Measurements from ENCODE around the gene PLEKHH1.

Gene PLEKHH1

GRCh38 chr14:67630938-67631337, 97.8 kb downstream of the PLEKHH1 start:
- H3K9me3 ChIP-seq (ENCODE audit: low read depth, low read length): no peaks in the 10 kb centered on the region
- DNase-seq (ENCODE audit: low read depth, low spot score): no peak

GRCh38 chr14:67633451-67634147, 100.5 kb downstream of the PLEKHH1 start:
- DNase-seq (ENCODE audit: low read depth, low spot score): no peak
- Histone ChIP-seq H3K27ac (no peak overlapping the region), H3K36me3 (ENCODE audit: insufficient read depth, low read length) (no peaks in the 10 kb centered on the region), H3K9ac (ENCODE audit: insufficient read length) (no peak overlapping the region), H3K4me3 (no peak overlapping the region), H3K9me3 (ENCODE audit: low read depth, low read length) (no peaks in the 10 kb centered on the region)
- no peak for TF ChIP-seq FOXP2 (optimal IDR thresholded peaks at IDR 0.05; ENCODE audit: control extremely low read depth, extremely low read length, insufficient read depth)
- TF ChIP-seq EZH2 (IDR thresholded peaks at IDR 0.05): no peak
- TF ChIP-seq POLR2AphosphoS5 (IDR thresholded peaks at IDR 0.05; ENCODE audit: borderline replicate concordance, low read depth, low read length): no peak

More at GRCh38 chr14:67630938-67631337, 97.8 kb downstream of the PLEKHH1 start:
- H3K9ac ChIP-seq (ENCODE audit: insufficient read length): no peak overlapping the region
- TF ChIP-seq POLR2AphosphoS5 (IDR thresholded peaks at IDR 0.05; ENCODE audit: borderline replicate concordance, low read depth, low read length): no peak
- no peak for TF ChIP-seq FOXP2 (optimal IDR thresholded peaks at IDR 0.05; ENCODE audit: control extremely low read depth, extremely low read length, insufficient read depth)
- no peak for TF ChIP-seq EZH2 (IDR thresholded peaks at IDR 0.05)
- no peaks in the 10 kb centered on the region for H3K36me3 ChIP-seq (ENCODE audit: insufficient read depth, low read length)
- no peak overlapping the region for H3K4me3 ChIP-seq
- H3K27ac ChIP-seq: no peak overlapping the region

GRCh38 chr14:67636361-67636919, 103.3 kb downstream of the PLEKHH1 start:
- Histone ChIP-seq H3K36me3 (ENCODE audit: insufficient read depth, low read length) (no peaks in the 10 kb centered on the region), H3K9ac (ENCODE audit: insufficient read length) (peak overlapping the region; percentile 45), H3K4me3 (no peak overlapping the region), H3K27ac (peak overlapping the region; percentile 60; the same call in 1 of the 2 replicates), H3K9me3 (ENCODE audit: low read depth, low read length) (no peaks in the 10 kb centered on the region)
- DNase-seq (ENCODE audit: low read depth, low spot score): no peak
- TF ChIP-seq FOXP2 (optimal IDR thresholded peaks at IDR 0.05; ENCODE audit: control extremely low read depth, extremely low read length, insufficient read depth) (no peak), POLR2AphosphoS5 (IDR thresholded peaks at IDR 0.05; ENCODE audit: borderline replicate concordance, low read depth, low read length) (no peak), EZH2 (IDR thresholded peaks at IDR 0.05) (no peak)

- Histone ChIP-seq H3K27ac (no peak overlapping the region), H3K4me3 (no peak overlapping the region), H3K9ac (ENCODE audit: insufficient read length) (no peak overlapping the region), H3K9me3 (ENCODE audit: low read depth, low read length) (no peaks in the 10 kb centered on the region), H3K36me3 (ENCODE audit: insufficient read depth, low read length) (peaks cover 6% of the 10 kb centered on the region; the same call in 1 of the 2 replicates)
- no peak for DNase-seq (ENCODE audit: low read depth, low spot score)
- no peak for TF ChIP-seq EZH2 (IDR thresholded peaks at IDR 0.05)
Observed at GRCh38 chr14:67638642-67639041, 105.6 kb downstream of the PLEKHH1 start.

Data from SK-N-MC (cell line).